Neural cell (in vitro differentiated cells): Measurements from ENCODE around the gene PCED1B. TPM values are rescaled to one million over a fixed set of nuclear protein-coding genes. Genes with fewer than 3 reads are reported as not detected.
"Not testable (repeated sequence)": the region's sequence is repeated elsewhere in the genome, so short reads cannot be mapped to it uniquely, and the experiment has no call there.

Experiments used
- H2AFZ ChIP-seq: fragments of 200-600, 300-800 bp; sonication (generic), shearing (Covaris generic); 2 replicates; pipeline ENCODE4 v1.6.0; 2014; ENCODE audit warnings: low read depth, mild to moderate bottlenecking, antibody characterized with exemption, low read length, moderate library complexity
- H3F3A ChIP-seq: fragments of 200-600 bp; shearing (Covaris generic); 2 replicates; pipeline ENCODE4 v1.6.1; 2016; ENCODE audit warnings: mild to moderate bottlenecking, moderate library complexity, mixed read lengths, antibody characterized with exemption, low read length; ENCODE audit not compliant: insufficient read depth, poor library complexity, severe bottlenecking
- H3K27ac ChIP-seq: fragments of 200-600, 300-800 bp; sonication (generic), shearing (Covaris generic); 2 replicates; pipeline ENCODE4 v1.5.1; 2014; ENCODE audit warnings: mild to moderate bottlenecking, low read length, moderate library complexity
- H3K27me3 ChIP-seq: fragments of 300-800, 200-600 bp; sonication (generic), shearing (Covaris generic); 2 replicates; pipeline ENCODE4 v1.6.0; 2014; ENCODE audit warnings: mild to moderate bottlenecking, low read depth, low read length, moderate library complexity; ENCODE audit not compliant: insufficient read depth
- H3K36me3 ChIP-seq: fragments of 300-800, 200-600 bp; sonication (generic), shearing (Covaris generic); 2 replicates; pipeline ENCODE4 v1.5.1; 2014; ENCODE audit warnings: mild to moderate bottlenecking, antibody characterized with exemption, low read length, moderate library complexity; ENCODE audit not compliant: insufficient read depth
- H3K4me2 ChIP-seq: fragments of 300-800, 200-600 bp; sonication (generic), shearing (Covaris generic); 2 replicates; pipeline ENCODE4 v1.6.0; 2014; ENCODE audit warnings: mild to moderate bottlenecking, low read length
- H3K4me3 ChIP-seq: fragments of 300-800, 200-600 bp; sonication (generic), shearing (Covaris generic); 2 replicates; pipeline ENCODE4 v1.5.1; 2014; ENCODE audit warnings: mild to moderate bottlenecking, low read length, moderate library complexity
- H3K79me2 ChIP-seq: fragments of 200-600 bp; shearing (Covaris generic); replicated peaks from 2 replicates; pipeline ENCODE4 v1.6.0; 2014; ENCODE audit warnings: mild to moderate bottlenecking, low read length, moderate library complexity; ENCODE audit not compliant: insufficient read depth
- H3K9ac ChIP-seq: fragments of 300-800, 200-600 bp; sonication (generic), shearing (Covaris generic); 2 replicates; pipeline ENCODE4 v1.6.1; 2016; ENCODE audit warnings: mild to moderate bottlenecking, low read length, mixed read lengths
- H3K9me2 ChIP-seq: fragments of 200-600 bp; shearing (Covaris generic); 2 replicates; pipeline ENCODE4 v1.6.1; 2016; ENCODE audit warnings: mild to moderate bottlenecking, low read length, mixed read lengths; ENCODE audit not compliant: insufficient read depth
- H3K9me3 ChIP-seq: fragments of 200-600, 300-800 bp; sonication (generic), shearing (Covaris generic); 2 replicates; pipeline ENCODE4 v1.6.1; 2016; ENCODE audit warnings: mild to moderate bottlenecking, mixed run types, low read length, moderate library complexity, mixed read lengths
- H4K20me1 ChIP-seq: fragments of 200-600 bp; shearing (Covaris generic); 2 replicates; pipeline ENCODE4 v1.6.1; 2016; ENCODE audit warnings: mild to moderate bottlenecking, mixed run types; ENCODE audit not compliant: insufficient read depth
- CTCF ChIP-seq: fragments of 450-650 bp; IDR thresholded peaks from 2 replicates; pipeline ENCODE4 v1.5.1; 2014; ENCODE audit warnings: antibody characterized with exemption, mild to moderate bottlenecking, moderate library complexity; ENCODE audit not compliant: poor library complexity, severe bottlenecking
- EP300 ChIP-seq: fragments of 450-650 bp; conservative IDR thresholded peaks from 2 replicates; pipeline ENCODE4 v1.6.1; 2014; ENCODE audit warnings: antibody characterized with exemption, mild to moderate bottlenecking, moderate library complexity; ENCODE audit not compliant: poor library complexity, severe bottlenecking
- EZH2 ChIP-seq: fragments of 200-600, 300-800 bp; shearing (Covaris generic), sonication (generic); IDR thresholded peaks from 2 replicates; pipeline ENCODE4 v1.6.1; 2014; ENCODE audit warnings: antibody characterized with exemption, low read length, borderline replicate concordance, mild to moderate bottlenecking; ENCODE audit not compliant: insufficient read depth, poor library complexity, severe bottlenecking
- MXI1 ChIP-seq: fragments of 450-650 bp; conservative IDR thresholded peaks from 2 replicates; pipeline ENCODE4 v1.6.1; 2014; ENCODE audit warnings: antibody characterized with exemption, mild to moderate bottlenecking; ENCODE audit not compliant: poor library complexity, severe bottlenecking
- POLR2AphosphoS5 ChIP-seq: IDR thresholded peaks from 2 replicates; pipeline ENCODE4 v1.6.1; 2012
- RAD21 ChIP-seq: fragments of 450-650 bp; conservative IDR thresholded peaks from 2 replicates; pipeline ENCODE4 v1.6.1; 2014; ENCODE audit warnings: antibody characterized with exemption, mild to moderate bottlenecking, moderate library complexity
- SMC3 ChIP-seq: fragments of 450-650 bp; conservative IDR thresholded peaks from 2 replicates; pipeline ENCODE4 v1.6.1; 2014; ENCODE audit warnings: antibody characterized with exemption, mild to moderate bottlenecking, moderate library complexity; ENCODE audit not compliant: poor library complexity
- TAF1 ChIP-seq: IDR thresholded peaks from 2 replicates; pipeline ENCODE4 v1.6.1; 2012; ENCODE audit warnings: low read depth
- polyA plus RNA-seq: library from polyadenylated mRNA; depleted of rRNA; stranded (reverse); fragments of >200 nt; gene quantifications from 2 replicates; pipeline ENCODE4 v1.2.3, GENCODE V29; 2014
- TF ChIP-seq, protein P1 (sequence below): IDR thresholded peaks from 2 replicates; pipeline ENCODE4 v1.6.1; 2012; ENCODE audit warnings: borderline replicate concordance

PCED1B gene
- polyA plus RNA-seq, 1 donor from 2014 or later = not detected

- H4K20me1 ChIP-seq = no peaks in the 10 kb centered on the region
- H3K27ac ChIP-seq = no peak overlapping the region
- H3K4me2 ChIP-seq = no peak overlapping the region
- no peaks in the 10 kb centered on the region for H3K27me3 ChIP-seq
- H3K36me3 ChIP-seq = no peaks in the 10 kb centered on the region
- H3K9me3 ChIP-seq = no peaks in the 10 kb centered on the region
- no peaks in the 10 kb centered on the region for H3F3A ChIP-seq
- H3K9ac ChIP-seq = no peak overlapping the region
- H2AFZ ChIP-seq = no peak overlapping the region
- TF ChIP-seq RAD21 (no peak), EZH2 (no peak), SMC3 (no peak), TAF1 (no peak), POLR2AphosphoS5 (no peak), MXI1 (no peak)
- TF ChIP-seq, protein P1, sequence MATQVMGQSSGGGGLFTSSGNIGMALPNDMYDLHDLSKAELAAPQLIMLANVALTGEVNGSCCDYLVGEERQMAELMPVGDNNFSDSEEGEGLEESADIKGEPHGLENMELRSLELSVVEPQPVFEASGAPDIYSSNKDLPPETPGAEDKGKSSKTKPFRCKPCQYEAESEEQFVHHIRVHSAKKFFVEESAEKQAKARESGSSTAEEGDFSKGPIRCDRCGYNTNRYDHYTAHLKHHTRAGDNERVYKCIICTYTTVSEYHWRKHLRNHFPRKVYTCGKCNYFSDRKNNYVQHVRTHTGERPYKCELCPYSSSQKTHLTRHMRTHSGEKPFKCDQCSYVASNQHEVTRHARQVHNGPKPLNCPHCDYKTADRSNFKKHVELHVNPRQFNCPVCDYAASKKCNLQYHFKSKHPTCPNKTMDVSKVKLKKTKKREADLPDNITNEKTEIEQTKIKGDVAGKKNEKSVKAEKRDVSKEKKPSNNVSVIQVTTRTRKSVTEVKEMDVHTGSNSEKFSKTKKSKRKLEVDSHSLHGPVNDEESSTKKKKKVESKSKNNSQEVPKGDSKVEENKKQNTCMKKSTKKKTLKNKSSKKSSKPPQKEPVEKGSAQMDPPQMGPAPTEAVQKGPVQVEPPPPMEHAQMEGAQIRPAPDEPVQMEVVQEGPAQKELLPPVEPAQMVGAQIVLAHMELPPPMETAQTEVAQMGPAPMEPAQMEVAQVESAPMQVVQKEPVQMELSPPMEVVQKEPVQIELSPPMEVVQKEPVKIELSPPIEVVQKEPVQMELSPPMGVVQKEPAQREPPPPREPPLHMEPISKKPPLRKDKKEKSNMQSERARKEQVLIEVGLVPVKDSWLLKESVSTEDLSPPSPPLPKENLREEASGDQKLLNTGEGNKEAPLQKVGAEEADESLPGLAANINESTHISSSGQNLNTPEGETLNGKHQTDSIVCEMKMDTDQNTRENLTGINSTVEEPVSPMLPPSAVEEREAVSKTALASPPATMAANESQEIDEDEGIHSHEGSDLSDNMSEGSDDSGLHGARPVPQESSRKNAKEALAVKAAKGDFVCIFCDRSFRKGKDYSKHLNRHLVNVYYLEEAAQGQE = no peak
- no peaks in the 10 kb centered on the region for H3K9me2 ChIP-seq
- H3K79me2 ChIP-seq = no peaks in the 10 kb centered on the region
- H3K4me3 ChIP-seq = no peak overlapping the region
Measured at GRCh38 chr12:47216150-47216677, 136.8 kb downstream of the PCED1B start.

GRCh38 chr12:47217595-47217869, 138.1 kb downstream of the PCED1B start:
- not testable (repeated sequence) for H3K36me3 ChIP-seq, H3K79me2 ChIP-seq, H3K4me3 ChIP-seq, H3K9me2 ChIP-seq, H4K20me1 ChIP-seq, H3K9me3 ChIP-seq, H3K4me2 ChIP-seq, H3K27ac ChIP-seq, H3K27me3 ChIP-seq, H2AFZ ChIP-seq, H3F3A ChIP-seq, H3K9ac ChIP-seq

- Histone ChIP-seq H3K27ac (no peak overlapping the region), H3K27me3 (no peaks in the 10 kb centered on the region), H3K36me3 (no peaks in the 10 kb centered on the region), H3K9me3 (no peaks in the 10 kb centered on the region), H3K79me2 (no peaks in the 10 kb centered on the region), H3K4me2 (no peak overlapping the region), H3K9ac (no peak overlapping the region), H3K4me3 (no peak overlapping the region), H4K20me1 (no peaks in the 10 kb centered on the region), H3F3A (no peaks in the 10 kb centered on the region), H3K9me2 (no peaks in the 10 kb centered on the region), H2AFZ (no peak overlapping the region)
- no peak for TF ChIP-seq RAD21
- no peak for TF ChIP-seq EP300
- TF ChIP-seq SMC3 = no peak
- no peak for TF ChIP-seq MXI1
- no peak for TF ChIP-seq POLR2AphosphoS5
- TF ChIP-seq, protein P1 = no peak
- no peak for TF ChIP-seq CTCF
- no peak for TF ChIP-seq EZH2
- TF ChIP-seq TAF1 = no peak
Measured at GRCh38 chr12:47218191-47218654, 138.8 kb downstream of the PCED1B start.
